Measurements from ENCODE around the gene DBH.
A peak's percentile ranks its signal among the peaks of the same experiment; 100 is the strongest.

DBH gene

DNA sequence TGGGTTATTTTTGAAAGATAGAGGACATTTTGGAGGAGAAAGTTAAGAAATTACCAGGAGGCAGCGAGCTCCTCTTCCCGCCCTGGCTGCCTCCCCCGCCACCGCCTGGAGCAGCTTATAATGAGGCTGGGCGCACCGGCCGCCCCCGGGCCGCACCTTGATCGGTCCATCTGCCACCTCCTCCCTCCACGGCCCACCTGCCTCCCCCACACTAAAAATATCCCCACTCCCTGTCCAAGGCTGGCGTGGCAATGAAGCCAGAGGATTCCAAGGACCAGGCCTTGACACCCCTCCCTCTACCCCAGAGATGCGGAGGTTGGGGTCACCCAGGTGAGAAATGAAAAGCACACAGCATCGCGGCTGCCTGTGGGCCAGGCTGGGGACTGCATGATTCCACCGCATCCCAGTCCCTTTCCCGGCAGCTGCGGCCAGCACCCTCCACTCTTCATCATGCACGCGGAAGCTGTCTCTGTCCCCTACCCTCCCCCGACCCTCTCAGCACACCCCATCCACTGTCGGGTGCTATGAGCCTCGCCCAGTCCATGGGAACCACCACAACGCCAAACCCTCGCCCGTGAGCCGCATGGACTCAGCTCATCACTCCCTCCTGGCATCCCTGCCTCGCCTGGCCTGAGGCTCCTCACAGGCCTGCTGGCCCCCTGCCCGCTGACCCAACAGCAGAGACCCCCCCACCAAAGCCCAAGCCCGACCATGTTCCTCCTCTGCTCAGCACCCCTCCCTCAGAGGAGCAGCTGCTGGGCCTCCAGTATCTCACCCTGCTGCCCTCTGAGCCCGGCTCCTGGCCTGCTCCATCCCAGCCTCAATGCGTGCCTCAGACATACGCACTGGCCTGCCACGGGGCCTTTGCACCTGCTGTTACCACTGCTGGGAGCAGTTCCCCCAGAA is 51.9 kb downstream of the DBH start:
- in situ Hi-C loops (cut with HindIII; ENCODE audit: low sequenced_read_pairs), result no loop called here
- no peak for DNase-seq (ENCODE audit: low read depth)
- TF ChIP-seq, protein P1, sequence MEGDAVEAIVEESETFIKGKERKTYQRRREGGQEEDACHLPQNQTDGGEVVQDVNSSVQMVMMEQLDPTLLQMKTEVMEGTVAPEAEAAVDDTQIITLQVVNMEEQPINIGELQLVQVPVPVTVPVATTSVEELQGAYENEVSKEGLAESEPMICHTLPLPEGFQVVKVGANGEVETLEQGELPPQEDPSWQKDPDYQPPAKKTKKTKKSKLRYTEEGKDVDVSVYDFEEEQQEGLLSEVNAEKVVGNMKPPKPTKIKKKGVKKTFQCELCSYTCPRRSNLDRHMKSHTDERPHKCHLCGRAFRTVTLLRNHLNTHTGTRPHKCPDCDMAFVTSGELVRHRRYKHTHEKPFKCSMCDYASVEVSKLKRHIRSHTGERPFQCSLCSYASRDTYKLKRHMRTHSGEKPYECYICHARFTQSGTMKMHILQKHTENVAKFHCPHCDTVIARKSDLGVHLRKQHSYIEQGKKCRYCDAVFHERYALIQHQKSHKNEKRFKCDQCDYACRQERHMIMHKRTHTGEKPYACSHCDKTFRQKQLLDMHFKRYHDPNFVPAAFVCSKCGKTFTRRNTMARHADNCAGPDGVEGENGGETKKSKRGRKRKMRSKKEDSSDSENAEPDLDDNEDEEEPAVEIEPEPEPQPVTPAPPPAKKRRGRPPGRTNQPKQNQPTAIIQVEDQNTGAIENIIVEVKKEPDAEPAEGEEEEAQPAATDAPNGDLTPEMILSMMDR (IDR thresholded peaks at IDR 0.05; ENCODE audit: low read depth, low read length, missing control alignments), result no peak
- H3K4me3 ChIP-seq (ENCODE audit: low read depth, low read length), result no peak overlapping the region

GRCh38 chr9:133689151-133689763 is 53.1 kb downstream of the DBH start:
- H3K4me3 ChIP-seq (ENCODE audit: low read depth, low read length), result no peak overlapping the region
- TF ChIP-seq, protein P1 (IDR thresholded peaks at IDR 0.05; ENCODE audit: low read depth, low read length, missing control alignments), result no peak
- in situ Hi-C loops (cut with HindIII; ENCODE audit: low sequenced_read_pairs), result no loop called here
- no peak for DNase-seq (ENCODE audit: low read depth)

- in situ Hi-C loops (cut with HindIII; ENCODE audit: low sequenced_read_pairs), result no loop called here
- no peak overlapping the region for H3K4me3 ChIP-seq (ENCODE audit: low read depth, low read length)
- no peak for DNase-seq (ENCODE audit: low read depth)
- TF ChIP-seq, protein P1 (IDR thresholded peaks at IDR 0.05; ENCODE audit: low read depth, low read length, missing control alignments), result no peak
Observed at GRCh38 chr9:133690081-133690561, 54.0 kb downstream of the DBH start.

GRCh38 chr9:133691191-133691590 is 55.0 kb downstream of the DBH start:
- TF ChIP-seq, protein P1 (IDR thresholded peaks at IDR 0.05; ENCODE audit: low read depth, low read length, missing control alignments), result no peak
- H3K4me3 ChIP-seq (ENCODE audit: low read depth, low read length), result no peak overlapping the region
- no peak for DNase-seq (ENCODE audit: low read depth)
- in situ Hi-C loops (cut with HindIII; ENCODE audit: low sequenced_read_pairs), result no loop called here

GRCh38 chr9:133691626-133692363 is 55.6 kb downstream of the DBH start:
- TF ChIP-seq, protein P1 (IDR thresholded peaks at IDR 0.05; ENCODE audit: low read depth, low read length, missing control alignments), result no peak
- in situ Hi-C loops (cut with HindIII; ENCODE audit: low sequenced_read_pairs), result no loop called here
- H3K4me3 ChIP-seq (ENCODE audit: low read depth, low read length), result no peak overlapping the region
- peak; percentile 28 for DNase-seq (ENCODE audit: low read depth)

- in situ Hi-C loops (cut with HindIII; ENCODE audit: low sequenced_read_pairs), result no loop called here
- TF ChIP-seq, protein P1 (IDR thresholded peaks at IDR 0.05; ENCODE audit: low read depth, low read length, missing control alignments), result no peak
- H3K4me3 ChIP-seq (ENCODE audit: low read depth, low read length), result no peak overlapping the region
- no peak for DNase-seq (ENCODE audit: low read depth)
Observed at GRCh38 chr9:133692364-133692985, 56.3 kb downstream of the DBH start.

All from astrocyte of the cerebellum (primary cell).